Measurements from ENCODE around the gene STAMBPL1.
"Not testable (repeated sequence)": the region's sequence is repeated elsewhere in the genome, so short reads cannot be mapped to it uniquely, and the experiment has no call there.

DNA sequence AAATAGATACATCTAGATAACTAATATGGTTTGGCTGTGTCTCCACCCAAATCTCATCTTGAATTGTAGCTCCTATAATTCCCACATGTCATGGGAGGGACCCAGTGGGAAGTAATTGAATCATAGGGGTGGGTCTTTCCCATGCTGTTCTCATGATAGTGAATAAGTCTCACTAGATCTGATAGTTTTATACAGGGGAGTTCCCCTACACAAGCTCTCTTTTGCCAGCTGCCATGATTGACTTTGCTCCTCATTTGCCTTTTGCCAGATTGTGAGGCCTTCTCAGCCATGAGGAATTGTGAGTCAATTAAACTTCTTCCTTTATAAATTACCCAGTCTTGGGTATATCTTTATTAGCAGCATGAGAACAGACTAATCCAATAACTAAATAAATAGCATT lies 42.4 kb upstream of the STAMBPL1 start:
- TF ChIP-seq EZH2phosphoT487 (IDR thresholded peaks at IDR 0.05; ENCODE audit: borderline replicate concordance), result not testable (repeated sequence)
- TF ChIP-seq, protein P1, sequence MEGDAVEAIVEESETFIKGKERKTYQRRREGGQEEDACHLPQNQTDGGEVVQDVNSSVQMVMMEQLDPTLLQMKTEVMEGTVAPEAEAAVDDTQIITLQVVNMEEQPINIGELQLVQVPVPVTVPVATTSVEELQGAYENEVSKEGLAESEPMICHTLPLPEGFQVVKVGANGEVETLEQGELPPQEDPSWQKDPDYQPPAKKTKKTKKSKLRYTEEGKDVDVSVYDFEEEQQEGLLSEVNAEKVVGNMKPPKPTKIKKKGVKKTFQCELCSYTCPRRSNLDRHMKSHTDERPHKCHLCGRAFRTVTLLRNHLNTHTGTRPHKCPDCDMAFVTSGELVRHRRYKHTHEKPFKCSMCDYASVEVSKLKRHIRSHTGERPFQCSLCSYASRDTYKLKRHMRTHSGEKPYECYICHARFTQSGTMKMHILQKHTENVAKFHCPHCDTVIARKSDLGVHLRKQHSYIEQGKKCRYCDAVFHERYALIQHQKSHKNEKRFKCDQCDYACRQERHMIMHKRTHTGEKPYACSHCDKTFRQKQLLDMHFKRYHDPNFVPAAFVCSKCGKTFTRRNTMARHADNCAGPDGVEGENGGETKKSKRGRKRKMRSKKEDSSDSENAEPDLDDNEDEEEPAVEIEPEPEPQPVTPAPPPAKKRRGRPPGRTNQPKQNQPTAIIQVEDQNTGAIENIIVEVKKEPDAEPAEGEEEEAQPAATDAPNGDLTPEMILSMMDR (conservative IDR thresholded peaks at IDR 0.05; ENCODE audit: low read length), result not testable (repeated sequence)
